Spleen (tissue), 7 donors: ENCODE measurements around the gene PARVA.

Source experiments
- CTCF ChIP-seq, 11 experiments: fragments of 200-600 bp in 7 of 11; fragments of 450-650 bp in 4 of 11; sonication (generic) in 4 of 11; IDR thresholded peaks in 8 of 11; conservative IDR thresholded peaks in 3 of 11; 1 replicate in 7 of 11; 2 replicates in 4 of 11; pipeline versions ENCODE4 v1.4.0 to v1.8.0; 2016 to 2021; ENCODE audit warnings: antibody characterized with exemption in 11 of 11, inconsistent platforms in 4 of 11, mild to moderate bottlenecking in 1 of 11
- POLR2AphosphoS5 ChIP-seq, 3 donors: sonication (generic); formaldehyde crosslinking; IDR thresholded peaks; one replicate each; pipeline ENCODE4 v1.5.1; 2017; ENCODE audit warnings: antibody characterized with exemption in 3 of 3
- donor health status: DM: no; HTN: no; CAD: no; lungs with moderate emphysema.
- donor health status: DM: no; HTN: no; CAD: no.
- donor health status: DM: no; HTN: no; CAD: no.

- TF ChIP-seq POLR2AphosphoS5 (IDR thresholded peaks at IDR 0.05) (no peak), CTCF (IDR thresholded peaks at IDR 0.05 in 8 of 11, conservative IDR thresholded peaks at IDR 0.05 in 3 of 11) (no peak)
Observed at GRCh38 chr11:12359761-12360160, 17.6 kb upstream of the PARVA start.
